GM20431 (cell line): Measurements from ENCODE around the gene FOXE3.

Experiments used
- in situ Hi-C: fragments of 300-500 bp; cut with MseI, MboI; formaldehyde crosslinking; loops from one replicate; pipeline ENCODE4 v1.15.0; 2020; ENCODE audit warnings: low sequenced_read_pairs; ENCODE audit not compliant: unreplicated experiment

The FOXE3 gene

GRCh38 chr1:47403321-47403910 lies 12.7 kb upstream of the FOXE3 start:
- in situ Hi-C loops, result no loop called here

- in situ Hi-C loops, result no loop called here
Observed at GRCh38 chr1:47405697-47406096, 10.4 kb upstream of the FOXE3 start.

- in situ Hi-C loops, result no loop called here
Observed at GRCh38 chr1:47406966-47407365, 9.1 kb upstream of the FOXE3 start.

GRCh38 chr1:47407481-47407880 lies 8.6 kb upstream of the FOXE3 start:
- in situ Hi-C loops, result no loop called here

- in situ Hi-C loops, result no loop called here
Observed at GRCh38 chr1:47409311-47410067, 6.6 kb upstream of the FOXE3 start.

GRCh38 chr1:47410068-47410455 lies 6.0 kb upstream of the FOXE3 start:
- in situ Hi-C loops, result no loop called here

- in situ Hi-C loops, result no loop called here
Observed at GRCh38 chr1:47411436-47411835, 4.6 kb upstream of the FOXE3 start.

GRCh38 chr1:47412437-47412836 lies 3.6 kb upstream of the FOXE3 start:
- in situ Hi-C loops, result no loop called here

- in situ Hi-C loops, result no loop called here
Observed at GRCh38 chr1:47416319-47417169, 459 bp downstream of the FOXE3 start.

GRCh38 chr1:47417170-47418044 lies 1.3 kb downstream of the FOXE3 start:
- in situ Hi-C loops, result no loop called here

GRCh38 chr1:47418122-47418521 lies 2.0 kb downstream of the FOXE3 start:
- in situ Hi-C loops, result no loop called here

GRCh38 chr1:47418681-47419325 lies 2.7 kb downstream of the FOXE3 start:
- in situ Hi-C loops, result no loop called here

GRCh38 chr1:47420547-47420946 lies 4.5 kb downstream of the FOXE3 start:
- in situ Hi-C loops, result no loop called here

GRCh38 chr1:47423872-47424271 lies 7.8 kb downstream of the FOXE3 start:
- in situ Hi-C loops, result no loop called here

GRCh38 chr1:47424336-47424982 lies 8.4 kb downstream of the FOXE3 start:
- in situ Hi-C loops, result no loop called here

GRCh38 chr1:47431534-47431933 lies 15.4 kb downstream of the FOXE3 start:
- in situ Hi-C loops, result loop anchor here (25.0 kb wide), 1 partner anchor 281 kb away; no protein-coding TSS in a partner anchor

- in situ Hi-C loops, result loop anchor here (25.0 kb wide), 1 partner anchor 280 kb away; no protein-coding TSS in a partner anchor
Observed at GRCh38 chr1:47432071-47433036, 16.3 kb downstream of the FOXE3 start.

GRCh38 chr1:47433037-47433421 lies 16.9 kb downstream of the FOXE3 start:
- in situ Hi-C loops, result loop anchor here (25.0 kb wide), 1 partner anchor 279 kb away; no protein-coding TSS in a partner anchor
